ENCODE measurements around the gene PDK2. TPM values are rescaled to one million over a fixed set of nuclear protein-coding genes. Genes with fewer than 3 reads are reported as not detected.

PDK2 gene
- total RNA-seq, 1 donor from 2014 or later = 7.8 TPM

GRCh38 chr17:50100480-50100883, 5.3 kb downstream of the PDK2 start:
- no peak for DNase-seq (ENCODE audit: low read depth, low spot score)

DNA sequence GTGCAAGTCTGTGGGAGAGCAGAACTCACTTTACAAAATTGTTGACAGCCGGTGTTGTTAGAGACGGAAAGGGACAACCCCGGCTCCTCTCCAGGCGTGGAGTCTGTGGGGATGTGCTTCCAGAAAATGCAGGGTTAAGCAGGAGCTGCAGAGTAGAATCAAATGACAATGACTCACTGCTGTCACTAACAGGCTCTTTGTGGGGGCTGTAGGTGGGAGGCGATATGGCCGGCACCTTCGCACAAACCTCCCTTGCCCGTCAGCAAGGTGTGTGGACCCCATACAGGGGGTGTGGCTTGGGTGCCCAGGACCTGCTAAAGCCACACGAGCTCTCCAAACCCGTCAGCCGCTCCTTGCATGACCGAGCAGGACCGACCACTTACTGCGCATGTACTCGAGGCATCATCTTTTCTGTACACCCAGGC, 5.8 kb downstream of the PDK2 start:
- DNase-seq (ENCODE audit: low read depth, low spot score) = no peak

GRCh38 chr17:50101346-50102163, 6.4 kb downstream of the PDK2 start:
- no peak for DNase-seq (ENCODE audit: low read depth, low spot score)

DNA sequence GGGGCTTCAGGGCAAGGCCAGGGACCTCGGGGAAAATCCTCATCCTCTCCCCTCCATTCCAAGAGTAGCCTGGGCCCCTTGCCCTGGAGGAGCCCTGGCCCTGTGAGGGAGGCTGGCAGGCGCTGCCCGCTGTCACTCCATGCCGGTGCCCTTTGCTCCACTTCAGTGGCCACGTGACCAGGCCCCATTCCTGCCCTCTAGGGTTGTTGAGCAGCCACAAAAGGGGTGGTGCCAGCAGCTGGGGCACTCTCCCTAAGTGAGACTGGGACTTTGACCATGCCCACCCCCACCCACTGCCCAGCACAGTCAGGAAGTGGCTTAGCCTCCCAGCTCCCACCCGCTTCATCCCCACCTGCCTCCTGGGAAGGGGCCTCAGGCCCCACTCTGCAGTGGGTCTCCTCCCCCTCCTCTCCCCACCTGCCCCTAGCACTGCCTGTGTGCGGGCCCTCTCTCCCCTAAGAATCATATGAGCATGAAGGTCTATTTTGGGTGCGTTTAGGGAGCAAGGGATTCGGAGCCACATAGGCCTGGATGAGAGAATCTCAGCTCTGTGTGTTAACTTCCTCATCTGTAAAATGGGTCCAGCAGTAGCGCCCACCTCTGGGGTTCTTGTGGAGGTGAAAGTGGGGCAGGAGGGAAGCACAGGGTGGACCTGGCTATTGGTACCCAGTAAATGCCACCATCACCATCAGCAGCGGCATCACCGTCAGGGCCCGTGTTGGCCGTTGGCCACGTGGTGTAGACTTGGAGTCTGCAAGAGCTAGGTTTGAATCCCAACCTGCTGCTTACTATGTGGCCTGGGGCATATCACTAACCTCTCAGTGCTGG, 7.2 kb downstream of the PDK2 start:
- DNase-seq (ENCODE audit: low read depth, low spot score) = no peak

DNA sequence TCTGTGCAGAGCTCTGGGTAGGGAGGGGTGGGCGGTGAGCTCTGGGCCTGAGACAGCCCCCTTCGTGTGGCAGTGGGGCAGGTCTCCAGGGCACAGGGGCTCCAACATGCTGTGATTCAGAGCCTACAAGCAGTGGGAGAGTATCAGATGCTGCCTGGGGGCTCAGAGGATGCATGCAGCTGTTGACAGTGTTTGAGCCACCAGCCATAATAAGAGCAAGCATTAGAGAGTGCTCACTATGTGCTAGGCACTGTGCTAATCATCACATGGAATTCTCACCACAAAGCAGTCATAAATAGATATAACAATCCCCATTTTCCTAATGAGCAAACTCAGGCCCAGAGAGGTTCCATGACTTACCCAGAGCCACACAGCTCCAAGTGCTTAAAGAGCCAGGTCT, 8.1 kb downstream of the PDK2 start:
- no peak for DNase-seq (ENCODE audit: low read depth, low spot score)

GRCh38 chr17:50103941-50104340, 8.8 kb downstream of the PDK2 start:
- no peak for DNase-seq (ENCODE audit: low read depth, low spot score)

- no peak for DNase-seq (ENCODE audit: low read depth, low spot score)
Measured at GRCh38 chr17:50105811-50106210, 10.7 kb downstream of the PDK2 start.

GRCh38 chr17:50106393-50107131, 11.4 kb downstream of the PDK2 start:
- DNase-seq (ENCODE audit: low read depth, low spot score) = no peak

DNA sequence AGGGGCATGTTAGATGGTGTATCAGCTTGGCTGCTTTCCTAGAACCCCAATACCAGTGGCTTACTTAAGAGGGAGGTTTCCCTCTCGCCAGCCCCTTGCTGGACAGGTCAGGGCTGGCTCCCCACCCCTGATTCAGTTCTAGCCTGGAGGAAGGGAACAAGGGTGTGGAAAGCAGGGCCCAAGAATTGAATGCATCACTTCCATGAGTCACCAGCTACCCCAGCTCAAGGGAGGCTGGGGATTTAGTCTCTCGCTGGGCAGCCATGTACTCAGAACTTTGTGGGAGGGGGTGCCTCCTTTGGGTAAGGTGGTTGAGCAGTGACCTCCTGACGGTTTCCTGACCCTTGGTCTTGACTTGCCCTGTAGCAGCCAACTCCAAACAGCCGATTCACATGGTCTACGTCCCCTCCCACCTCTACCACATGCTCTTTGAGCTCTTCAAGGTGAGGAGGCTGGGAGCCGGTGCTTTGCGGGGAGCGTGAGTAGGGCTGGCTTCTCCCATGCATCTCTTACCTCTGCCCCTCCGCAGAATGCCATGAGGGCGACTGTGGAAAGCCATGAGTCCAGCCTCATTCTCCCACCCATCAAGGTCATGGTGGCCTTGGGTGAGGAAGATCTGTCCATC, 12.8 kb downstream of the PDK2 start:
- DNase-seq (ENCODE audit: low read depth, low spot score) = no peak

DNA sequence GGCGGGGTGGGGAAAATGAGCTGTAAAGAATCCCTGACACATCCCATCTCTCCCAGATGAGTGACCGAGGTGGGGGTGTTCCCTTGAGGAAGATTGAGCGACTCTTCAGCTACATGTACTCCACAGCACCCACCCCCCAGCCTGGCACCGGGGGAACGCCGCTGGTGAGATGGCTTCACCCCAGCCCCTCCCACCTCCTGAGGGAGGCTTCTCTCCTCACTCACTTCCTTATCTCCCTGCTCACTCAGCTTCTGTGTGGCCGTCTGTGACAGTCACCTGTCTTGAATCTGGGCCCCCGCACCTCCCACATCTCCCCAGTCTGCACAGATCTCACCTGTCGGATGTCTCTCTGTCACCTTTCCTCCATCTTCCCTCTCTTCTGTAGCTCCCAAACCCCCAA, 13.4 kb downstream of the PDK2 start:
- DNase-seq (ENCODE audit: low read depth, low spot score) = no peak

GRCh38 chr17:50109207-50109606, 14.1 kb downstream of the PDK2 start:
- no peak for DNase-seq (ENCODE audit: low read depth, low spot score)

DNA sequence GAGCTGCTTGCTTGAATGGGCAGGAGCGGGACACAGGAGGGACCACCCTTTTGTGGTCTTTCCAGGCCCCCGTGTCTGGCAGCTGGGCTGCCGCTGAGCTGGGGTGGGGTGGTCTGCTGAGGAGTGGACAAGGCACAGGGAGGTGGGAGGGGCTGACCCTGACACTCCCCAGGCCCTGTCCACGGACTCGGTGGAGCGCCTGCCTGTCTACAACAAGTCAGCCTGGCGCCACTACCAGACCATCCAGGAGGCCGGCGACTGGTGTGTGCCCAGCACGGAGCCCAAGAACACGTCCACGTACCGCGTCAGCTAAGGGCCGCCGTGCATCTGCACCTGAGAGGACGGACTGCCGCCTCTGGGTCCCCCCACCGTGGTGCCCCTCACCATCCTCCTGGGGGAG, 14.6 kb downstream of the PDK2 start:
- no peak for DNase-seq (ENCODE audit: low read depth, low spot score)

GRCh38 chr17:50110591-50111349, 15.6 kb downstream of the PDK2 start:
- no peak for DNase-seq (ENCODE audit: low read depth, low spot score)

GRCh38 chr17:50111673-50112655, 16.8 kb downstream of the PDK2 start:
- DNase-seq (ENCODE audit: low read depth, low spot score) = no peak

GRCh38 chr17:50112694-50113093, 17.5 kb downstream of the PDK2 start:
- DNase-seq (ENCODE audit: low read depth, low spot score) = no peak

DNA sequence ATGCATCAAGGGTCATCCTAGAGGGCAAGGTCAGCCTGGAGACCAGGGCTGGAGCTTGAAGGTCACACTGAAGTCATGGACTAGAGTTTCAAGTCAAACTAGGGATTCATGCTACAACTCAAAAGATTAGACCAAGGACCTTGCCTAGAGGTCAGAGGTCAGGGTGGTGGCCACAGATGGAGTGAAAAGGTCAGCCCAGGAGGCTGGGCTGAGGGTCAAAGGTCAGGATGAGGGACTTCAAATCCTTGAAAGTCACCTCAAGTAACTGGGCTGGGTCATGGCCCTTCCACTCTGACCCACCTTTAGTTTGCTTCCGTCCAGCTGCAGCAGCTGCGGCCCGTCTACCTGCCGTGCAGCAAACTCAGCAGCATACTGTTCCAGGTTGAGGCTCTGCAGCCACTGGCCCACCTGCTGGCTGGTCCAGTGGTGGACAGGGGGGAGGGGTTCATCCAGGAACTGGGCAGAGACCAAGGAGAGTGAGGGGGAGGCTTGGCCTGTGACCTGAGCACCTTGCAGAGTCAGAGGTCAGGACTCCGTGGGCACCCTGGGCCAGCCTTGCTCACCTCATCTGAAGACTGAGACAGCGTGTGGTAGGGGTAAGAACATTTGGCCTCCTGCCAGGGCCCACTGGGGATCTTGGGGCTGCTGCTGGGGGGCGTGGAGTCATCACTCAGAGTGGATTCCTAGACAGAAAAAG, 18.6 kb downstream of the PDK2 start:
- DNase-seq (ENCODE audit: low read depth, low spot score) = no peak

DNA sequence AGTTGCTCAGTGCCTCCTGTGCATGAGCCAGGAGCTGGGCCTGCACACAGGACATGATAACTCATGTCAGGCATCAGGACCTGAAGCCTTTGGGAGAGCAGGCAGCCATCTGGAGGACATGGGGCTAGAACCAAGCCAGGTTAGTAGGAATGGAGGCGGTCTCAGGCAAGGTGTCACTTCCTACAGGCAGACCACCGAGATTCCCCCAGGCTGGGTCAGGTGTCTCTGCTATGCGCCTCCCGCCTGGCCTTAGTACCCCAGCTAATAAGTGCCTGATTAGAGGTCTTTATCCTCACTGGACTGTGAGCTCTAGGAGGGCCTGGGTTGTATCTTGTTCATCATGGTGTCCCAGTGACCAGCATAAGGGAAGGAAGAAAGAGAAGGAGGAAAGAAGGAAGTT, 19.2 kb downstream of the PDK2 start:
- no peak for DNase-seq (ENCODE audit: low read depth, low spot score)

GRCh38 chr17:50114849-50115357, 19.8 kb downstream of the PDK2 start:
- DNase-seq (ENCODE audit: low read depth, low spot score) = peak; percentile 43

- no peak for DNase-seq (ENCODE audit: low read depth, low spot score)
Measured at GRCh38 chr17:50115756-50116155, 20.6 kb downstream of the PDK2 start.

Measured in pulmonary artery endothelial cell (primary cell).